Loucy (cell line): ENCODE measurements around the gene MYO1D.

ENCODE experiments used
- H2AFZ ChIP-seq: fragments of 200-600 bp; sonication (generic); 2 replicates; pipeline ENCODE4 v1.6.0; 2016; ENCODE audit warnings: antibody characterized with exemption, mild to moderate bottlenecking, low read length, moderate library complexity
- H3F3A ChIP-seq: fragments of 200-600 bp; 2 replicates; pipeline ENCODE4 v1.6.0; 2016; ENCODE audit warnings: antibody characterized with exemption, low read depth, mild to moderate bottlenecking
- H3K27me3 ChIP-seq: fragments of 200-600 bp; sonication (generic); 2 replicates; pipeline ENCODE4 v1.6.1; 2014; ENCODE audit warnings: low read length, mild to moderate bottlenecking; ENCODE audit not compliant: insufficient read depth, poor library complexity, severe bottlenecking
- H3K36me3 ChIP-seq: fragments of 200-600 bp; sonication (generic); 2 replicates; pipeline ENCODE4 v1.6.1; 2016; ENCODE audit warnings: low read length; ENCODE audit not compliant: insufficient read depth
- H3K4me1 ChIP-seq: fragments of 200-600 bp; sonication (generic); 2 replicates; pipeline ENCODE4 v1.5.1; 2014; ENCODE audit warnings: low read length, mild to moderate bottlenecking; ENCODE audit not compliant: insufficient read depth, poor library complexity, severe bottlenecking
- H3K4me2 ChIP-seq: fragments of 200-600 bp; sonication (generic); 2 replicates; pipeline ENCODE4 v1.6.0; 2014; ENCODE audit warnings: antibody characterized with exemption, low read length, low read depth, mild to moderate bottlenecking; ENCODE audit not compliant: poor library complexity, severe bottlenecking
- H3K4me3 ChIP-seq: fragments of 200-600 bp; sonication (generic); 2 replicates; pipeline ENCODE4 v1.5.1; 2014; ENCODE audit warnings: low read length, mild to moderate bottlenecking, mixed read lengths; ENCODE audit not compliant: poor library complexity, severe bottlenecking
- H3K79me2 ChIP-seq: fragments of 200-600 bp; sonication (generic); 2 replicates; pipeline ENCODE4 v1.6.1; 2014; ENCODE audit warnings: low read length; ENCODE audit not compliant: insufficient read depth
- H3K9ac ChIP-seq: fragments of 200-600 bp; sonication (generic); 2 replicates; pipeline ENCODE4 v1.6.0; 2014; ENCODE audit warnings: mild to moderate bottlenecking, low read depth, low read length, moderate library complexity; ENCODE audit not compliant: poor library complexity, severe bottlenecking
- H3K9me2 ChIP-seq: fragments of 200-600 bp; sonication (generic); replicated peaks from 2 replicates; pipeline ENCODE4 v1.6.1; 2016; ENCODE audit warnings: low read depth, low read length, mixed read lengths
- H3K9me3 ChIP-seq: fragments of 200-600 bp; sonication (generic); 2 replicates; pipeline ENCODE4 v1.6.1; 2014; ENCODE audit warnings: mild to moderate bottlenecking, antibody characterized with exemption, low read length, low read depth; ENCODE audit not compliant: insufficient read depth
- H4K20me1 ChIP-seq: fragments of 200-600 bp; sonication (generic); 2 replicates; pipeline ENCODE4 v1.6.0; 2014; ENCODE audit warnings: antibody characterized with exemption, low read length, mild to moderate bottlenecking; ENCODE audit not compliant: insufficient read depth, poor library complexity, severe bottlenecking
- CTCF ChIP-seq: fragments of 200-600 bp; sonication (generic); conservative IDR thresholded peaks from 2 replicates; pipeline ENCODE4 v1.5.1; 2014; ENCODE audit warnings: mild to moderate bottlenecking, antibody characterized with exemption, low read length
- EZH2phosphoT487 ChIP-seq: fragments of 200-600 bp; IDR thresholded peaks from 2 replicates; pipeline ENCODE4 v1.6.1; 2018; ENCODE audit warnings: antibody characterized with exemption, mild to moderate bottlenecking, moderate library complexity, borderline replicate concordance

The MYO1D gene

GRCh38 chr17:32879134-32879533 lies 2.2 kb upstream of the MYO1D start:
- no peaks in the 10 kb centered on the region for H3K9me2 ChIP-seq
- no peak overlapping the region for H2AFZ ChIP-seq
- no peak overlapping the region for H3K4me3 ChIP-seq
- H4K20me1 ChIP-seq, result no peaks in the 10 kb centered on the region
- H3F3A ChIP-seq, result no peaks in the 10 kb centered on the region
- H3K27me3 ChIP-seq, result no peaks in the 10 kb centered on the region
- TF ChIP-seq EZH2phosphoT487, result no peak
- TF ChIP-seq CTCF, result no peak
- no peak overlapping the region for H3K9ac ChIP-seq
- H3K9me3 ChIP-seq, result no peaks in the 10 kb centered on the region
- H3K79me2 ChIP-seq, result no peaks in the 10 kb centered on the region
- H3K4me2 ChIP-seq, result no peak overlapping the region
- H3K4me1 ChIP-seq, result no peaks in the 10 kb centered on the region
- no peaks in the 10 kb centered on the region for H3K36me3 ChIP-seq

- H2AFZ ChIP-seq, result no peak overlapping the region
- H3K27me3 ChIP-seq, result no peaks in the 10 kb centered on the region
- no peak overlapping the region for H3K4me3 ChIP-seq
- H3K9me2 ChIP-seq, result no peaks in the 10 kb centered on the region
- H3K36me3 ChIP-seq, result no peaks in the 10 kb centered on the region
- no peaks in the 10 kb centered on the region for H4K20me1 ChIP-seq
- H3K79me2 ChIP-seq, result no peaks in the 10 kb centered on the region
- no peak overlapping the region for H3K9ac ChIP-seq
- H3K4me1 ChIP-seq, result no peaks in the 10 kb centered on the region
- H3F3A ChIP-seq, result no peaks in the 10 kb centered on the region
- no peak for TF ChIP-seq EZH2phosphoT487
- TF ChIP-seq CTCF, result no peak
- H3K4me2 ChIP-seq, result no peak overlapping the region
- H3K9me3 ChIP-seq, result no peaks in the 10 kb centered on the region
These were observed 1.3 kb upstream of the MYO1D start for GRCh38 chr17:32878211-32878610.

GRCh38 chr17:32877164-32877764 lies 340 bp upstream of the MYO1D start:
- no peaks in the 10 kb centered on the region for H3K36me3 ChIP-seq
- no peak for TF ChIP-seq EZH2phosphoT487
- TF ChIP-seq CTCF, result no peak
- H2AFZ ChIP-seq, result no peak overlapping the region
- no peaks in the 10 kb centered on the region for H4K20me1 ChIP-seq
- H3F3A ChIP-seq, result no peaks in the 10 kb centered on the region
- no peak overlapping the region for H3K4me2 ChIP-seq
- H3K9ac ChIP-seq, result no peak overlapping the region
- H3K9me3 ChIP-seq, result no peaks in the 10 kb centered on the region
- H3K27me3 ChIP-seq, result no peaks in the 10 kb centered on the region
- no peaks in the 10 kb centered on the region for H3K4me1 ChIP-seq
- no peaks in the 10 kb centered on the region for H3K9me2 ChIP-seq
- H3K79me2 ChIP-seq, result no peaks in the 10 kb centered on the region
- H3K4me3 ChIP-seq, result no peak overlapping the region
